ENCODE measurements around the gene ZNF789. TPM values are rescaled to one million over a fixed set of nuclear protein-coding genes. Genes with fewer than 3 reads are reported as not detected.

Gene ZNF789
- total RNA-seq, 2 experiments from 2014 or later: 11.5 to 13.5 TPM

- H3K27me3 Mint-ChIP-seq: no peaks in the 10 kb centered on the region
- DNase-seq: no peak
- H3K36me3 ChIP-seq (ENCODE audit: insufficient read depth, low read length): peaks cover 47% of the 10 kb centered on the region
- H3K36me3 Mint-ChIP-seq (ENCODE audit: low read depth): peaks cover 69% of the 10 kb centered on the region
- H3K9me3 Mint-ChIP-seq: peaks cover 8% of the 10 kb centered on the region
- no peak overlapping the region for H3K27ac Mint-ChIP-seq
- H3K4me3 ChIP-seq (ENCODE audit: low read length): no peak overlapping the region
- H3K4me1 ChIP-seq (ENCODE audit: insufficient read depth, low read length): no peaks in the 10 kb centered on the region
- H3K4me1 Mint-ChIP-seq (ENCODE audit: low read depth): peaks cover 11% of the 10 kb centered on the region
- POLR2A ChIA-PET: interaction anchor here (0.7 to 1.6 kb wide), 3 partner anchors 10 to 16 kb away, joined by 3 to 5 read pairs (median 4); partner anchors contain the start of gene ZNF394
- peak; percentile 40 for ATAC-seq (ENCODE audit: poor library complexity)
- no peak overlapping the region for H3K27ac ChIP-seq (ENCODE audit: low read depth in 1 of 2, low read length in 2 of 2)
- no peak overlapping the region for H3K4me3 Mint-ChIP-seq
- intact Hi-C loops (cut with DNase I, micrococcal nuclease): no loop called here
- no peaks in the 10 kb centered on the region for H3K27me3 ChIP-seq (ENCODE audit: control insufficient read depth in 1 of 2, insufficient read depth in 2 of 2, low read length in 2 of 2)
- no peak for TF ChIP-seq CTCF (IDR thresholded peaks at IDR 0.05)
- CTCF ChIA-PET: no interaction called here
- peaks cover 9 to 15% of the 10 kb centered on the region in 2 experiments for H3K9me3 ChIP-seq (ENCODE audit: control insufficient read depth in 1 of 2, insufficient read depth in 1 of 2, low read length in 2 of 2)
These were observed 16.5 kb downstream of the ZNF789 start for GRCh38 chr7:99489235-99489634.

DNA sequence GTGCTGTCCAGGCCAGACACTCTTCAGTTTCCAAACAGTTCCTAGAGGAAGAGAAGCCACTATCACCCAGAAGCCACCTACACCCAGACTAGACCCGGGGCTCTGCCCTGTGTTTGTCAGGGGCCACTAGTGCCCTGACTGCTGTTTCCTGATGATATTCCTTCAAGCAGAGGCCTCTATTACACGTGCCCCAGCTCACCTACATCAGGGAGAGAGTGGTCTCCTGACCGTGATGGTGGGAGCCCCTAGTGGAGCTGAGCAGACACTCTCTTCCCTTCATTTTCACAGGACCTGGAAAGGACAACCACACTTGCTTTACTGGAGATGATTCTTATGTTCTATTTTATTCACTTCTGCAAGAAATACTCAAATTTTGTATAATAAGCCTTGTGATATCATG lies 18.2 kb downstream of the ZNF789 start:
- Mint-ChIP-seq H3K4me1 (ENCODE audit: low read depth) (peaks cover 11% of the 10 kb centered on the region), H3K9me3 (peaks cover 8% of the 10 kb centered on the region), H3K27me3 (no peaks in the 10 kb centered on the region), H3K36me3 (ENCODE audit: low read depth) (peaks cover 69% of the 10 kb centered on the region), H3K27ac (peak overlapping the region; percentile 30), H3K4me3 (no peak overlapping the region)
- intact Hi-C loops (cut with DNase I, micrococcal nuclease): no loop called here
- DNase-seq (no peak), ATAC-seq (ENCODE audit: poor library complexity) (peak; percentile 18)
- H3K4me3 ChIP-seq (ENCODE audit: low read length): no peak overlapping the region
- H3K4me1 ChIP-seq (ENCODE audit: insufficient read depth, low read length): no peaks in the 10 kb centered on the region
- ChIA-PET CTCF (interaction anchor here (0.8 kb wide), 1 partner anchor 9 kb away, joined by 3 read pairs; the partner anchor contains the start of gene ZNF394), POLR2A (interaction anchor here (1.1 kb wide), 1 partner anchor 9 kb away, joined by 5 read pairs; the partner anchor contains the start of gene ZNF394)
- no peak overlapping the region for H3K27ac ChIP-seq (ENCODE audit: low read depth in 1 of 2, low read length in 2 of 2)
- no peaks in the 10 kb centered on the region for H3K27me3 ChIP-seq (ENCODE audit: control insufficient read depth in 1 of 2, insufficient read depth in 2 of 2, low read length in 2 of 2)
- peaks cover 47% of the 10 kb centered on the region for H3K36me3 ChIP-seq (ENCODE audit: insufficient read depth, low read length)
- peaks cover 13 to 29% of the 10 kb centered on the region in 2 experiments for H3K9me3 ChIP-seq (ENCODE audit: control insufficient read depth in 1 of 2, insufficient read depth in 1 of 2, low read length in 2 of 2)
- TF ChIP-seq CTCF (IDR thresholded peaks at IDR 0.05): no peak

- H3K9me3 ChIP-seq (ENCODE audit: control insufficient read depth in 1 of 2, insufficient read depth in 1 of 2, low read length in 2 of 2): peaks cover 13 to 29% of the 10 kb centered on the region in 2 experiments
- H3K4me1 ChIP-seq (ENCODE audit: insufficient read depth, low read length): peaks cover 25% of the 10 kb centered on the region
- no peak overlapping the region for H3K4me3 ChIP-seq (ENCODE audit: low read length)
- H3K9me3 Mint-ChIP-seq: peaks cover 8% of the 10 kb centered on the region
- H3K4me3 Mint-ChIP-seq: peak overlapping the region; percentile 15
- peaks cover 30% of the 10 kb centered on the region for H3K4me1 Mint-ChIP-seq (ENCODE audit: low read depth)
- DNase-seq (no peak), ATAC-seq (ENCODE audit: poor library complexity) (no peak)
- TF ChIP-seq CTCF (IDR thresholded peaks at IDR 0.05): no peak
- peaks cover 65% of the 10 kb centered on the region for H3K36me3 ChIP-seq (ENCODE audit: insufficient read depth, low read length)
- CTCF ChIA-PET: no interaction called here
- H3K27me3 ChIP-seq (ENCODE audit: control insufficient read depth in 1 of 2, insufficient read depth in 2 of 2, low read length in 2 of 2): no peaks in the 10 kb centered on the region
- intact Hi-C loops (cut with DNase I, micrococcal nuclease): no loop called here
- no peak overlapping the region for H3K27ac Mint-ChIP-seq
- H3K27me3 Mint-ChIP-seq: no peaks in the 10 kb centered on the region
- no peak overlapping the region for H3K27ac ChIP-seq (ENCODE audit: low read depth in 1 of 2, low read length in 2 of 2)
- POLR2A ChIA-PET: no interaction called here
- H3K36me3 Mint-ChIP-seq (ENCODE audit: low read depth): peaks cover 77% of the 10 kb centered on the region
These were observed 21.1 kb downstream of the ZNF789 start for GRCh38 chr7:99493823-99494222.

Measured in CD4-positive, alpha-beta T cell (primary cell).